HepG2 (cell line): ENCODE data around the gene ATF6. TPM values are rescaled to one million over a fixed set of nuclear protein-coding genes. Genes with fewer than 3 reads are reported as not detected.

Experiments used
- ATAC-seq: fragments of 200-7000 bp; cut with Tn5 transposase; 3 replicates; pipeline ENCODE4 v1.9.1; 2020; ENCODE audit warnings: mild to moderate bottlenecking, moderate library complexity
- BruUV-seq: library from RNA; stranded (reverse); fragments of 400-500 nt; replicated peaks from 2 replicates; lab custom pipeline; 2021; lab: Mats Ljungman, UMichigan
- CTCF ChIA-PET: fragments of 300-600 bp; formaldehyde crosslinking; extraction: SDS; loops from one replicate; lab custom pipeline; 2021; ENCODE audit warnings: low total read pairs, inconsistent platforms, low intra/inter-chr PET ratio; lab: Yijun Ruan, JAX
- POLR2A ChIA-PET: fragments of 350-600 bp; sonication (Branson Sonifier 250); formaldehyde crosslinking; loops from one replicate; lab custom pipeline; 2020; ENCODE audit warnings: antibody characterized with exemption, inconsistent platforms; lab: Yijun Ruan, JAX
- DNase-seq: peaks from one replicate; pipeline ENCODE4 v3.0.0-alpha.2; 2015; ENCODE audit warnings: low spot score
- FAIRE-seq: peaks from 3 replicates; lab custom pipeline; 2011; peaks lifted over from hg19 to GRCh38; lab: Jason Lieb, UNC
- H2AFZ ChIP-seq: one replicate; pipeline ENCODE4 v1.6.1; 2011; ENCODE audit warnings: low read length, inconsistent platforms
- H3K27ac ChIP-seq: fragments of 300-600 bp; 3 replicates; pipeline ENCODE4 v1.8.0; 2011; ENCODE audit warnings: mixed run types, mild to moderate bottlenecking, mixed read lengths, low read length, inconsistent platforms; ENCODE audit not compliant: insufficient read depth; ENCODE audit errors: extremely low read length
- H3K27me3 ChIP-seq, 2 experiments: fragments of 200-600 bp in 1 of 2; 2 replicates in 1 of 2; 3 replicates in 1 of 2; pipeline versions ENCODE4 v1.6.0 to v1.8.0; 2011; ENCODE audit warnings: low read length in 2 of 2, mild to moderate bottlenecking in 2 of 2, moderate library complexity in 2 of 2, inconsistent platforms in 1 of 2; ENCODE audit not compliant: insufficient read depth in 2 of 2, control insufficient read depth in 1 of 2
- H3K36me3 ChIP-seq, 2 experiments: fragments of 200-600 bp in 1 of 2; replicated peaks in 1 of 2; 2 replicates in 1 of 2; 3 replicates in 1 of 2; pipeline versions ENCODE4 v1.5.1 to v1.8.0; 2011; ENCODE audit warnings: low read length in 2 of 2, inconsistent platforms in 1 of 2; ENCODE audit not compliant: insufficient read depth in 2 of 2, control insufficient read depth in 1 of 2
- H3K4me1 ChIP-seq: 2 replicates; pipeline ENCODE4 v1.5.1; 2012; ENCODE audit warnings: low read length, inconsistent platforms; ENCODE audit not compliant: insufficient read depth
- H3K4me2 ChIP-seq: 2 replicates; pipeline ENCODE4 v1.6.0; 2011; ENCODE audit warnings: low read depth, low read length, inconsistent platforms
- H3K4me3 ChIP-seq, 3 experiments: fragments of 200-600 bp in 1 of 3; sonication (generic), shearing (Covaris generic) in 1 of 3; replicated peaks in 1 of 3; 2 replicates each; pipeline ENCODE4 v1.5.1; 2011 to 2016; ENCODE audit warnings: low read length in 3 of 3, inconsistent platforms in 2 of 3, low read depth in 2 of 3, mild to moderate bottlenecking in 2 of 3, control low read depth in 1 of 3, mixed read lengths in 1 of 3; ENCODE audit not compliant: insufficient read depth in 1 of 3
- H3K79me2 ChIP-seq: one replicate; pipeline ENCODE4 v1.6.1; 2011; ENCODE audit warnings: low read length, inconsistent platforms; ENCODE audit not compliant: insufficient read depth
- H3K9ac ChIP-seq: 2 replicates; pipeline ENCODE4 v1.6.0; 2011; ENCODE audit warnings: mild to moderate bottlenecking, low read depth, low read length, inconsistent platforms; ENCODE audit not compliant: insufficient read depth
- H3K9me3 ChIP-seq: 2 replicates; pipeline ENCODE4 v1.5.1; 2012; ENCODE audit warnings: mild to moderate bottlenecking, low read length
- H4K20me1 ChIP-seq: 2 replicates; pipeline ENCODE4 v1.6.0; 2011; ENCODE audit warnings: inconsistent platforms, mild to moderate bottlenecking, low read length, moderate library complexity; ENCODE audit not compliant: insufficient read depth
- ARNT2 ChIP-seq: sonication (generic); formaldehyde crosslinking; IDR thresholded peaks from 2 replicates; pipeline ENCODE4 v1.8.0; 2022; ENCODE audit warnings: mild to moderate bottlenecking, low read depth, missing genetic modification reagents, moderate library complexity
- HOXD1 ChIP-seq: sonication (generic); formaldehyde crosslinking; IDR thresholded peaks from 2 replicates; pipeline ENCODE4 v1.5.0; 2020; ENCODE audit warnings: missing genetic modification reagents
- IRX3 ChIP-seq: sonication (generic); formaldehyde crosslinking; IDR thresholded peaks from 2 replicates; pipeline ENCODE4 v1.8.1; 2023; ENCODE audit warnings: mild to moderate bottlenecking, low read depth, missing genetic modification reagents, borderline replicate concordance
- MLLT10 ChIP-seq: sonication (generic); formaldehyde crosslinking; IDR thresholded peaks from 2 replicates; pipeline ENCODE4 v1.4.0; 2020; ENCODE audit warnings: missing genetic modification reagents
- NFIC ChIP-seq: IDR thresholded peaks from 2 replicates; pipeline ENCODE4 v1.6.1; 2012; ENCODE audit warnings: mild to moderate bottlenecking, low read length, inconsistent platforms
- NR2F2 ChIP-seq: IDR thresholded peaks from 2 replicates; pipeline ENCODE4 v1.6.1; 2012; ENCODE audit warnings: low read depth, inconsistent platforms, borderline replicate concordance
- RBFOX2 ChIP-seq: fragments of 200-400 bp; formaldehyde crosslinking; IDR thresholded peaks from 2 replicates; pipeline ENCODE4 v1.6.1; 2017; ENCODE audit warnings: low read depth, mild to moderate bottlenecking, low read length
- SALL2 ChIP-seq: sonication (generic); formaldehyde crosslinking; IDR thresholded peaks from 2 replicates; pipeline ENCODE4 v1.8.1; 2023; ENCODE audit warnings: mild to moderate bottlenecking, missing genetic modification reagents, inconsistent platforms
- U2AF2 ChIP-seq: fragments of 200-400 bp; formaldehyde crosslinking; IDR thresholded peaks from 2 replicates; pipeline ENCODE4 v1.6.1; 2017; ENCODE audit warnings: low read depth, mild to moderate bottlenecking, low read length
- ZNF17 ChIP-seq: sonication (generic); formaldehyde crosslinking; IDR thresholded peaks from 2 replicates; pipeline ENCODE4 v1.5.0; 2020; ENCODE audit warnings: mild to moderate bottlenecking, missing genetic modification reagents
- ZNF552 ChIP-seq: sonication (generic); formaldehyde crosslinking; IDR thresholded peaks from 2 replicates; pipeline ENCODE4 v1.9.0; 2022; ENCODE audit warnings: missing genetic modification reagents, mild to moderate bottlenecking, borderline replicate concordance
- ZNF563 ChIP-seq: sonication (generic); formaldehyde crosslinking; IDR thresholded peaks from 2 replicates; pipeline ENCODE4 v1.8.0; 2022; ENCODE audit warnings: mild to moderate bottlenecking, moderate library complexity, missing genetic modification reagents
- ZNF75D ChIP-seq: sonication (generic); formaldehyde crosslinking; IDR thresholded peaks from 2 replicates; pipeline ENCODE4 v1.8.1; 2023; ENCODE audit warnings: missing genetic modification reagents, mild to moderate bottlenecking, borderline replicate concordance
- ZNF788 ChIP-seq: sonication (generic); formaldehyde crosslinking; IDR thresholded peaks from 2 replicates; pipeline ENCODE4 v1.5.0; 2020; ENCODE audit warnings: mild to moderate bottlenecking, missing genetic modification reagents, borderline replicate concordance
- ZSCAN30 ChIP-seq: sonication (generic); formaldehyde crosslinking; IDR thresholded peaks from 2 replicates; pipeline ENCODE4 v1.5.0; 2020; ENCODE audit warnings: mild to moderate bottlenecking, missing genetic modification reagents
- WGBS: methylation state at CpG from one replicate; pipeline ENCODE4 v1.1.6; 2017; ENCODE audit warnings: low lambda C conversion rate; 5-methylcytosine and 5-hydroxymethylcytosine counted together
- in situ Hi-C: cut with HindIII; loops from 2 replicates; pipeline ENCODE4 v1.10.0; 2017; ENCODE audit warnings: low pct_unique_long_range_greater_than_20kb; ENCODE audit not compliant: extremely low pct_ligation_motif_present
- intact Hi-C: fragments of 100-400 bp; cut with micrococcal nuclease; formaldehyde crosslinking; loops from one replicate; pipeline ENCODE4 v1.10.0; 2022; ENCODE audit not compliant: unreplicated experiment
- polyA plus RNA-seq, 8 experiments: library from polyadenylated mRNA; depleted of rRNA in 3 of 8; stranded (reverse) in 7 of 8; unstranded in 1 of 8; fragments of >200 nt; fragmentation: Illumina TruSeq in 4 of 8; extraction: Trizol in 4 of 8; gene quantifications; 2 replicates each; pipeline versions ENCODE4 v1.2.1 to v1.2.3, GENCODE V29; 2011 to 2016; ENCODE audit warnings: low read depth in 4 of 8, missing spikeins in 1 of 8, mixed read lengths in 1 of 8; ENCODE audit not compliant: insufficient read depth in 1 of 8
- total RNA-seq, 5 experiments: library from RNA; depleted of rRNA; stranded (reverse); fragments of >200 nt; fragmentation: Illumina TruSeq; extraction: Trizol; gene quantifications; 2 replicates each; pipeline ENCODE4 v1.2.3, GENCODE V29; 2016; ENCODE audit warnings: low read depth in 1 of 5
- TF ChIP-seq, protein P1 (sequence below), 2 experiments: sonication (generic) in 1 of 2; formaldehyde crosslinking in 1 of 2; IDR thresholded peaks; 2 replicates each; pipeline versions ENCODE4 v1.4.0 to v1.6.1; 2016 to 2020; ENCODE audit warnings: borderline replicate concordance in 1 of 2, low read depth in 1 of 2, mild to moderate bottlenecking in 1 of 2, missing genetic modification reagents in 1 of 2

Gene ATF6
- total and polyA plus RNA-seq, 2 of the 13 experiments (the other 11 are each of a cell fraction or from before 2014, with no cell fraction given): 13.2 to 14.5 TPM

- H3K79me2 ChIP-seq: peaks cover 55% of the 10 kb centered on the region
- BruUV-seq: no TSS peak
- H2AFZ ChIP-seq: no peak overlapping the region
- ChIA-PET POLR2A (no interaction called here), CTCF (no interaction called here)
- H3K4me2 ChIP-seq: no peak overlapping the region
- H3K27me3 ChIP-seq: no peaks in the 10 kb centered on the region; a peak in 1 of 5 replicates
- intact Hi-C loops (no loop called here), in situ Hi-C loops (no loop called here)
- FAIRE-seq (no peak), ATAC-seq (no peak), DNase-seq (no peak)
- H3K4me3 ChIP-seq: no peak overlapping the region
- H3K36me3 ChIP-seq: no peaks in the 10 kb centered on the region
- 99% methylated on average over 3 of the region's 3 CpGs for WGBS
- no peaks in the 10 kb centered on the region; the same call in 1 of the 2 replicates for H4K20me1 ChIP-seq
- no peak overlapping the region for H3K9ac ChIP-seq
- peaks cover 17% of the 10 kb centered on the region for H3K4me1 ChIP-seq
- no peak overlapping the region for H3K27ac ChIP-seq
- TF ChIP-seq ZNF17 (CRISPR knock-in tag): no peak
- TF ChIP-seq ZNF552 (CRISPR knock-in tag): no peak
- TF ChIP-seq NR2F2: no peak
- TF ChIP-seq ARNT2: no peak
- no peak for TF ChIP-seq RBFOX2
- no peak for TF ChIP-seq NFIC
- TF ChIP-seq ZSCAN30 (CRISPR knock-in tag): no peak
- no peak for TF ChIP-seq U2AF2
- TF ChIP-seq ZNF788 (CRISPR knock-in tag): no peak
- no peak for TF ChIP-seq IRX3 (CRISPR knock-in tag)
- no peak for TF ChIP-seq ZNF75D
- no peak for TF ChIP-seq MLLT10 (CRISPR knock-in tag)
- TF ChIP-seq, protein P1, sequence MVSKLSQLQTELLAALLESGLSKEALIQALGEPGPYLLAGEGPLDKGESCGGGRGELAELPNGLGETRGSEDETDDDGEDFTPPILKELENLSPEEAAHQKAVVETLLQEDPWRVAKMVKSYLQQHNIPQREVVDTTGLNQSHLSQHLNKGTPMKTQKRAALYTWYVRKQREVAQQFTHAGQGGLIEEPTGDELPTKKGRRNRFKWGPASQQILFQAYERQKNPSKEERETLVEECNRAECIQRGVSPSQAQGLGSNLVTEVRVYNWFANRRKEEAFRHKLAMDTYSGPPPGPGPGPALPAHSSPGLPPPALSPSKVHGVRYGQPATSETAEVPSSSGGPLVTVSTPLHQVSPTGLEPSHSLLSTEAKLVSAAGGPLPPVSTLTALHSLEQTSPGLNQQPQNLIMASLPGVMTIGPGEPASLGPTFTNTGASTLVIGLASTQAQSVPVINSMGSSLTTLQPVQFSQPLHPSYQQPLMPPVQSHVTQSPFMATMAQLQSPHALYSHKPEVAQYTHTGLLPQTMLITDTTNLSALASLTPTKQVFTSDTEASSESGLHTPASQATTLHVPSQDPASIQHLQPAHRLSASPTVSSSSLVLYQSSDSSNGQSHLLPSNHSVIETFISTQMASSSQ (IDR thresholded peaks at IDR 0.05; ENCODE audit: low read depth): no peak
- TF ChIP-seq, protein P1 (CRISPR knock-in tag; IDR thresholded peaks at IDR 0.05; ENCODE audit: borderline replicate concordance): no peak
- no peak for TF ChIP-seq HOXD1 (CRISPR knock-in tag)
- TF ChIP-seq ZNF563 (CRISPR knock-in tag): no peak
- no peak for TF ChIP-seq SALL2 (CRISPR knock-in tag)
- TF ChIP-seq, all 625 proteins: peak for 0
- H3K9me3 ChIP-seq: no peaks in the 10 kb centered on the region
Observed at GRCh38 chr1:161770250-161770649, 4.1 kb downstream of the ATF6 start.
